PFSK-1 (cell line): ENCODE data around the gene PAQR7.

Experiments used
- FOXP2 ChIP-seq: optimal IDR thresholded peaks from 2 replicates; pipeline ENCODE3; 2011; ENCODE audit warnings: borderline replicate concordance, control low read depth, inconsistent platforms; ENCODE audit not compliant: insufficient read depth; ENCODE audit errors: extremely low read length, extremely low read depth
- POLR2AphosphoS5 ChIP-seq: IDR thresholded peaks from 2 replicates; pipeline ENCODE4 v1.6.1; 2012; ENCODE audit warnings: low read depth, mild to moderate bottlenecking, control low read depth, low read length, moderate library complexity
- SIN3A ChIP-seq: IDR thresholded peaks from 2 replicates; pipeline ENCODE4 v1.6.1; 2012; ENCODE audit warnings: mild to moderate bottlenecking, low read length, moderate library complexity, borderline replicate concordance; ENCODE audit not compliant: insufficient read depth
- TAF1 ChIP-seq: IDR thresholded peaks from 2 replicates; pipeline ENCODE4 v1.6.1; 2012; ENCODE audit warnings: low read length, control low read depth, borderline replicate concordance; ENCODE audit not compliant: insufficient read depth
- TF ChIP-seq, protein P1 (sequence below), 2 experiments: IDR thresholded peaks; 2 replicates each; pipeline versions ENCODE4 v1.6.1 to v1.8.0; 2011 to 2012; ENCODE audit warnings: low read depth in 2 of 2, low read length in 2 of 2, control low read depth in 1 of 2, inconsistent platforms in 1 of 2, mild to moderate bottlenecking in 1 of 2, moderate library complexity in 1 of 2; ENCODE audit not compliant: insufficient read depth in 1 of 2

Gene PAQR7

DNA sequence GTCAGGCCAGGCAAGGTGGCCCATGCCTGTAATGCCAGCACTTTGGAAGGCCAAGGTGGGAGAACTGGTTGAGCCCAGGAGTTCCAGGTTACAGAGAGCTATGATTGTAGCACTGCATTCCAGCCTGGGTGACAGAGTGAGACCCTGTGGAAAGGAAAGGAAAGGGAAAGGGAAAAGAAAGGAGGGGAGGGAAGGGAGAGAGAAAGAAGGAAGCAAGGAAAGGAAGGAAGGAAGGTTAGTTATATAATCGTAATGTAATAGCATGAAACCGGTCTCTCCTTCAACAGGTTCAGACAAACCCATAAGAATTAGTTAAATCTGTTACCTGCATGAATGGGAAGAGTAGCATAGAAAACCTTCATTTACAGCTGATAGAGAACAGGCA, 1.2 kb upstream of the PAQR7 start:
- TF ChIP-seq POLR2AphosphoS5 (no peak), SIN3A (no peak), TAF1 (no peak), FOXP2 (no peak)
- TF ChIP-seq, protein P1, sequence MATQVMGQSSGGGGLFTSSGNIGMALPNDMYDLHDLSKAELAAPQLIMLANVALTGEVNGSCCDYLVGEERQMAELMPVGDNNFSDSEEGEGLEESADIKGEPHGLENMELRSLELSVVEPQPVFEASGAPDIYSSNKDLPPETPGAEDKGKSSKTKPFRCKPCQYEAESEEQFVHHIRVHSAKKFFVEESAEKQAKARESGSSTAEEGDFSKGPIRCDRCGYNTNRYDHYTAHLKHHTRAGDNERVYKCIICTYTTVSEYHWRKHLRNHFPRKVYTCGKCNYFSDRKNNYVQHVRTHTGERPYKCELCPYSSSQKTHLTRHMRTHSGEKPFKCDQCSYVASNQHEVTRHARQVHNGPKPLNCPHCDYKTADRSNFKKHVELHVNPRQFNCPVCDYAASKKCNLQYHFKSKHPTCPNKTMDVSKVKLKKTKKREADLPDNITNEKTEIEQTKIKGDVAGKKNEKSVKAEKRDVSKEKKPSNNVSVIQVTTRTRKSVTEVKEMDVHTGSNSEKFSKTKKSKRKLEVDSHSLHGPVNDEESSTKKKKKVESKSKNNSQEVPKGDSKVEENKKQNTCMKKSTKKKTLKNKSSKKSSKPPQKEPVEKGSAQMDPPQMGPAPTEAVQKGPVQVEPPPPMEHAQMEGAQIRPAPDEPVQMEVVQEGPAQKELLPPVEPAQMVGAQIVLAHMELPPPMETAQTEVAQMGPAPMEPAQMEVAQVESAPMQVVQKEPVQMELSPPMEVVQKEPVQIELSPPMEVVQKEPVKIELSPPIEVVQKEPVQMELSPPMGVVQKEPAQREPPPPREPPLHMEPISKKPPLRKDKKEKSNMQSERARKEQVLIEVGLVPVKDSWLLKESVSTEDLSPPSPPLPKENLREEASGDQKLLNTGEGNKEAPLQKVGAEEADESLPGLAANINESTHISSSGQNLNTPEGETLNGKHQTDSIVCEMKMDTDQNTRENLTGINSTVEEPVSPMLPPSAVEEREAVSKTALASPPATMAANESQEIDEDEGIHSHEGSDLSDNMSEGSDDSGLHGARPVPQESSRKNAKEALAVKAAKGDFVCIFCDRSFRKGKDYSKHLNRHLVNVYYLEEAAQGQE (IDR thresholded peaks at IDR 0.05; ENCODE audit: insufficient read depth in 1 of 2, low read depth in 2 of 2, low read length in 2 of 2): no peak

DNA sequence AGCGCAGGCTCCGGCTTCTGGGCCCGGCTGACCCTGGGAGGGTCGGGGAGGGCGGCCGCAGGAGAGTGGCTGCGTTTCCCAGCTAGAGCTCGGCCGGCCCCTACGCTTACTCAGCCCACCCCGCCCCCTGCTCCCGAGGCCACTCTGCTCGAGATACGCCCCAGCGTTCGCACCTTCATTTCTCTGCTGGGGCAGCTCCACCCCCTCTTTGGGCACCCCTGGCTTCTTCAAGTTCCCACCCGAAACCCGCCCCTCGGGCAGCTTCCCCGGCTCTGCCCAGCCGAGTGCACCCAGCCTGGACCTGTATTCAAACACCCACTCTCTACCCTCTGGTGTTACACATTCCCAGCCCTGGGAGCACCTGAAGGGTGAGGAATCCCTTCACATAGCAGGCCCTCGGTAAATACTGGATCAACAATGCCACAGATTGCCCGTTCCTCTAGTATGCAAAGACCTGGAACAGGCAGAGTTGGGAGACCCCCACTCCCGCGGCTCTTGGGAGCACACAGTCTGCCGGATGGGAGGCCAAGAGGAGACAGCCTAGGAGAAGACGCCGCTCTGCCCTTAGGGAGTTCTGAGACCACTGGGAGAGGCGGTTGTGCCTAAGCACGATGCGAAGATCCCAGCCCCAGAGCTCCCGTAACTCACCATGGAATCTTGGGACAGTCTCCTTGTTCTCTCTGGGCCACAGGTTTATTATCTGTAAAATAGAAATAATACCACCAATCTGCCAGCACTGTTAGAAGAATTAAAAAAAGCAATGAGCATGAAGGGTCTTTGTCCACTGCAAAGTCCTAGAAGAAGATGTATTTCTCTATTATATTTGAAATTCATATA, 566 bp upstream of the PAQR7 start:
- TF ChIP-seq, protein P1 (IDR thresholded peaks at IDR 0.05; ENCODE audit: insufficient read depth in 1 of 2, low read depth in 2 of 2, low read length in 2 of 2): no peak
- TF ChIP-seq SIN3A: no peak
- no peak for TF ChIP-seq FOXP2
- no peak for TF ChIP-seq POLR2AphosphoS5

DNA sequence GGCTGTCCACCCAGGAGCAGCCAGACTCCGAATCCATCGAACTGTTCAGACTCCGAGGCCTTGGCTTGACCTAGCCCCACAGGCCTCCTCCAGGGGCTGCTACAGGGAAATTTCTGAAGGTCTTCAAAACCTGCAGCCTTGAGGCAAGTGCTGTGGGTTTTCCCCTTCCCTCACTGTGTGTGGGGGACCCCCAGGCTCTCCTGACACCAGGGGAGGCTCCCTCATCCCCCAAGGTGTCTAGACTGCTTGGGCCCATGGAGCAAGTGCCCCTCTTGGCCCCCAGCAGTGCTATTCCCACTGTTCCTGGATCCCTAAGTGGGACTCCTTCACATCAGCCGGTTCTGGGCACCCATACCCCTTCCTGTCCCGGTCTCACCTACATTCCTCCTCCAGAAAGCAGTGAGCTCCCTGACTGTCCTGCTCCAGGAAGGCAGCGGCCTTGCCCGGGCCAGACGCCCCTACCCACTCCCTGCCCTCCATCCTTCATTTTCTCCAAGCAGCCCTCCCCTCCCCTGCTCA, 814 bp downstream of the PAQR7 start:
- no peak for TF ChIP-seq POLR2AphosphoS5
- TF ChIP-seq FOXP2: no peak
- TF ChIP-seq, protein P1 (IDR thresholded peaks at IDR 0.05; ENCODE audit: insufficient read depth in 1 of 2, low read depth in 2 of 2, low read length in 2 of 2): no peak

DNA sequence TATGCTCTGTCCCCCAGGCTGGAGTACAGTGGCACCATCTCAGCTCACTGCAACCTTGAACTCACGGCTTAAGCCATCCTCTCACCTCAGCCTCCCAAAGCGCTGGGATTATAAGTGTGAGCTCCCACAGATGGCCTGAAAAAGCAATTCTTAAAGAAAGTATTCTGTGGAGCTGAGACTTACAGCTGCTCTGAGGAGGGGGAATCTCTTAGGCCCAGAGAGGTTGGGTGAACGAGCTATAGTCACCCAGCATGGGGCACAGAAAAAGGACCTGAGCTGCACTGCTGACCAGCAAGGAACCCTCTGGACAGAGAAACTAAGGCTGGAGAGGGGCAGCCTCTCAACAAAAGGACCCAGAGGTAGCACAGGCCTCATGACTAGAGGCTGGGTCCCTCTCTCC, 1.3 kb downstream of the PAQR7 start:
- no peak for TF ChIP-seq POLR2AphosphoS5
- TF ChIP-seq TAF1: no peak
- TF ChIP-seq, protein P1 (IDR thresholded peaks at IDR 0.05; ENCODE audit: insufficient read depth in 1 of 2, low read depth in 2 of 2, low read length in 2 of 2): no peak
- TF ChIP-seq FOXP2: no peak
- TF ChIP-seq SIN3A: no peak

DNA sequence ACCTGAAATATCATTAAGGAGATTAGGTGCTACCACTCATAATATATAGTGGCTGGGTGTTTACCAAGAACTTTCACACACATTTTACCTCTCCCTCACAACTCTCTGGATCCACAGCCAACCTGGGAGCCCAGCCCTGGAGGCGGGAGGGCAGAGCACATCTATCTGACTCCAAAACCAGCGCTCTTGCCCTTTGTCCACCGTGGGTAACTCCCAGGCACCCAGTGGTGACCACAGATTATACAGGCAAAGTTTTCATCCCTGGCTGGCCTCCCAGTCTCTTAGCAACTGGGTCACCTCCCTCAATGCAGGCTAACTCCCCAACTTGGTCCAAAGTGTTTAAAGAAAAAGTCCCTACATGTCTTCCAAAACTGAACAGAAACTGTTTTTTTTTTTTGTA, 2.4 kb downstream of the PAQR7 start:
- TF ChIP-seq TAF1 (no peak), FOXP2 (no peak), POLR2AphosphoS5 (no peak), SIN3A (no peak)
- TF ChIP-seq, protein P1 (IDR thresholded peaks at IDR 0.05; ENCODE audit: insufficient read depth in 1 of 2, low read depth in 2 of 2, low read length in 2 of 2): no peak
